22Rv1 (cell line): Measurements from ENCODE around the gene SLC26A3.

Source experiments
- H3K27ac ChIP-seq: fragments of 450-650 bp; 2 replicates; pipeline ENCODE4 v1.5.1; 2017
- CTCF ChIP-seq: fragments of 450-650 bp; IDR thresholded peaks from 2 replicates; pipeline ENCODE4 v1.5.1; 2017; ENCODE audit warnings: mild to moderate bottlenecking
- ZFX ChIP-seq: fragments of 450-650 bp; IDR thresholded peaks from 2 replicates; pipeline ENCODE4 v1.6.1; 2017; ENCODE audit warnings: antibody characterized with exemption, borderline replicate concordance

SLC26A3 gene

GRCh38 chr7:107792364-107792763, 10.7 kb downstream of the SLC26A3 start:
- TF ChIP-seq ZFX (no peak), CTCF (no peak)

GRCh38 chr7:107789647-107790046, 13.4 kb downstream of the SLC26A3 start:
- TF ChIP-seq CTCF (no peak), ZFX (no peak)
- no peak overlapping the region for H3K27ac ChIP-seq

More at GRCh38 chr7:107792364-107792763, 10.7 kb downstream of the SLC26A3 start:
- H3K27ac ChIP-seq, result no peak overlapping the region

GRCh38 chr7:107788662-107789061, 14.4 kb downstream of the SLC26A3 start:
- no peak for TF ChIP-seq ZFX
- no peak for TF ChIP-seq CTCF
- no peak overlapping the region for H3K27ac ChIP-seq

- H3K27ac ChIP-seq, result no peak overlapping the region
- TF ChIP-seq CTCF, result no peak
These were observed 14.8 kb downstream of the SLC26A3 start for GRCh38 chr7:107788216-107788615.

- no peak overlapping the region for H3K27ac ChIP-seq
- no peak for TF ChIP-seq CTCF
- TF ChIP-seq ZFX, result no peak
These were observed 17.1 kb downstream of the SLC26A3 start for GRCh38 chr7:107785926-107786325.

GRCh38 chr7:107785170-107785569, 17.9 kb downstream of the SLC26A3 start:
- no peak for TF ChIP-seq ZFX
- TF ChIP-seq CTCF, result no peak
- no peak overlapping the region for H3K27ac ChIP-seq

GRCh38 chr7:107783648-107784047, 19.4 kb downstream of the SLC26A3 start:
- no peak overlapping the region for H3K27ac ChIP-seq
- TF ChIP-seq ZFX (no peak), CTCF (no peak)
